Sigmoid colon (tissue), 7 donors: ENCODE measurements around the gene NID1. TPM values are rescaled to one million over a fixed set of nuclear protein-coding genes. Genes with fewer than 3 reads are reported as not detected.

ENCODE experiments used
- DNase-seq: peaks from one replicate; pipeline ENCODE4 v3.0.0-alpha.2; 2019
- H3K27ac ChIP-seq, 4 donors: fragments of 200-600 bp; sonication (generic); one replicate each; pipeline ENCODE4 v1.5.1; 2016 to 2019; ENCODE audit warnings: mild to moderate bottlenecking in 1 of 4
- H3K27me3 ChIP-seq, 3 donors: fragments of 200-600 bp; sonication (generic); one replicate each; pipeline ENCODE4 v1.5.1; 2019; ENCODE audit warnings: mild to moderate bottlenecking in 1 of 3
- H3K36me3 ChIP-seq, 4 donors: fragments of 200-600 bp; sonication (generic); one replicate each; pipeline ENCODE4 v1.5.1; 2016 to 2019
- H3K4me1 ChIP-seq, 4 donors: fragments of 200-600 bp; sonication (generic); one replicate each; pipeline ENCODE4 v1.5.1; 2017 to 2019
- H3K4me3 ChIP-seq, 4 donors: fragments of 200-600 bp; sonication (generic); one replicate each; pipeline ENCODE4 v1.5.1; 2017 to 2019; ENCODE audit warnings: mild to moderate bottlenecking in 2 of 4, moderate library complexity in 1 of 4
- H3K9me3 ChIP-seq, 4 donors: fragments of 200-600 bp in 3 of 4; sonication (generic) in 3 of 4; one replicate each; pipeline versions ENCODE4 v1.5.1 to v1.6.1; 2013 to 2019
- EP300 ChIP-seq, 4 donors: sonication (generic); formaldehyde crosslinking; IDR thresholded peaks; one replicate each; pipeline ENCODE4 v1.6.1; 2017; ENCODE audit warnings: antibody characterized with exemption in 4 of 4
- POLR2A ChIP-seq, 2 donors: fragments of 450-650 bp; IDR thresholded peaks; one replicate each; pipeline ENCODE4 v1.6.1; 2016; ENCODE audit warnings: antibody characterized with exemption in 2 of 2, mild to moderate bottlenecking in 2 of 2, moderate library complexity in 2 of 2
- POLR2AphosphoS5 ChIP-seq, 4 donors: sonication (generic); formaldehyde crosslinking; IDR thresholded peaks; one replicate each; pipeline ENCODE4 v1.6.1; 2017; ENCODE audit warnings: antibody characterized with exemption in 4 of 4
- WGBS, 2 donors: extraction: QIAGEN DNeasy Blood & Tissue Kit; methylation state at CpG; one replicate each; pipeline ENCODE4 v1.1.7; 2013; 5-methylcytosine and 5-hydroxymethylcytosine counted together
- intact Hi-C: fragments of 100-400 bp; cut with DNase I; formaldehyde crosslinking; loops from one replicate; pipeline ENCODE4 v1.15.1; 2023
- polyA plus RNA-seq, 3 donors: library from polyadenylated mRNA; stranded (reverse); fragments of 200-250 nt; gene quantifications; one replicate each; pipeline ENCODE4 v1.2.3, GENCODE V29; 2013
- total RNA-seq, 4 donors: library from RNA; depleted of rRNA; stranded (reverse); fragments of >200 nt; gene quantifications; one replicate each; pipeline ENCODE4 v1.1.0, GENCODE V29; 2016
- TF ChIP-seq, protein P1 (sequence below), 4 experiments: fragments of 450-650 bp in 3 of 4; fragments of 200-600 bp in 1 of 4; IDR thresholded peaks; one replicate each; pipeline ENCODE4 v1.5.1; 2016 to 2019; ENCODE audit warnings: antibody characterized with exemption in 4 of 4, mild to moderate bottlenecking in 3 of 4, moderate library complexity in 2 of 4
- donor health status: healthy with polysubstance abuse.
- donor health status: Bipolar disorder and iron deficiency.
- donor health status: healthy.

NID1 gene
- total and polyA plus RNA-seq, 7 donors: 3.9 to 242 (median 136) TPM

DNA sequence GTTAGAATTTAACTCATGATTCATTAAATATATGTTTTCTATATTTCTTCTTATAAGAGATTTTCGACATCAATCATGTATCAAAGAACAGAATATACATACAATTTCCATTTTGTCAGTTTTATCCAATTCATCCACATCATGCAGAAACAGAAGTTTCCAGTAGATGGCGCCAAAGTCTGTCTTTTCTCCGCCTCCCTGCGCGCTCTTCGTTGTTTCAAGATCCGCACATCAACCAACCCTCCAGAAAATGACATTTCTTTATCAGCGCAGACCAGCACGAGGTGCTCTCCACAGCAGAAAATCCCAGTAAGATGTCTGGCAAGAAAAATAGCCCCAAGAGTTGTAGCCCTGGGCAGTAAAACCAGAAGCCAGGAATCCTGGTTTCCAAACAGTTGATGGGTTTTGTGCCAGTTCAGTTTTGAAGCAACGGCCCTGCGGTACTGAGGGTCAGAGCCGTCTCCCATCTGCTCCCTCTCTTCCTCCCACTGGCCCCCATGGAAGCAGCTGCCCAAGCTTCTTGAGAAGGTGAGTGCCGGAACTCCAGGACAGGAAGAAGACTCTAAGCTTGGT lies 38.8 kb upstream of the NID1 start:
- Histone ChIP-seq H3K4me1 (peaks cover 0 to 3% (median 0%) of the 10 kb centered on the region in 4 donors), H3K27ac (no peak overlapping the region), H3K36me3 (no peaks in the 10 kb centered on the region), H3K4me3 (no peak overlapping the region), H3K27me3 (no peaks in the 10 kb centered on the region), H3K9me3 (no peaks in the 10 kb centered on the region)
- WGBS, 2 donors: 23 to 30% methylated on average over 13 of the region's 13 CpGs
- TF ChIP-seq, protein P1, sequence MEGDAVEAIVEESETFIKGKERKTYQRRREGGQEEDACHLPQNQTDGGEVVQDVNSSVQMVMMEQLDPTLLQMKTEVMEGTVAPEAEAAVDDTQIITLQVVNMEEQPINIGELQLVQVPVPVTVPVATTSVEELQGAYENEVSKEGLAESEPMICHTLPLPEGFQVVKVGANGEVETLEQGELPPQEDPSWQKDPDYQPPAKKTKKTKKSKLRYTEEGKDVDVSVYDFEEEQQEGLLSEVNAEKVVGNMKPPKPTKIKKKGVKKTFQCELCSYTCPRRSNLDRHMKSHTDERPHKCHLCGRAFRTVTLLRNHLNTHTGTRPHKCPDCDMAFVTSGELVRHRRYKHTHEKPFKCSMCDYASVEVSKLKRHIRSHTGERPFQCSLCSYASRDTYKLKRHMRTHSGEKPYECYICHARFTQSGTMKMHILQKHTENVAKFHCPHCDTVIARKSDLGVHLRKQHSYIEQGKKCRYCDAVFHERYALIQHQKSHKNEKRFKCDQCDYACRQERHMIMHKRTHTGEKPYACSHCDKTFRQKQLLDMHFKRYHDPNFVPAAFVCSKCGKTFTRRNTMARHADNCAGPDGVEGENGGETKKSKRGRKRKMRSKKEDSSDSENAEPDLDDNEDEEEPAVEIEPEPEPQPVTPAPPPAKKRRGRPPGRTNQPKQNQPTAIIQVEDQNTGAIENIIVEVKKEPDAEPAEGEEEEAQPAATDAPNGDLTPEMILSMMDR (IDR thresholded peaks at IDR 0.05): peak; percentile 58 to 90 (median 67)
- TF ChIP-seq POLR2A (IDR thresholded peaks at IDR 0.05): no peak
- intact Hi-C loops: loop anchor here (1.0 to 10.0 kb wide), 4 partner anchors 387 to 1461 kb away; partner anchors contain the start of genes HEATR1 and LGALS8
- no peak for DNase-seq

DNA sequence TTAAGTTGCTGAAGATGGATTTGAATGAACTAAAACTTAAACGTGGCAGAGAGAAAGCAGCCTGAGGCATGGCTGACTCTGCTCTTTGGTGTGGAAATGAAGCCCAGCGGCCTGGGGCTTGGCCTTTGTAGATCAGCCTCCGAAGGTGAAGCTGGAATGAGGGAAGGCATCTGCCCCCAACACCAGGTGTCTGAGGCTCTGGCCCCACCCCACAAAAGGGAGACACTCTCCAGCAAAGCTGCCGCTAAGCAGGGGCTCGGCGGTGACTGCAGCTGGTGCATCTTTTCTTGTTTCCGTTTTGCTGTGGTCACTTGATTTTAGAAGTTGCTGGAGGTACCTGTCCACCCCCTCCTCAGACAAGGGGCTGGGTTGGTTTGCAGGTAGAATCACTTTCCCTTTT lies 38.2 kb upstream of the NID1 start:
- Histone ChIP-seq H3K27me3 (no peaks in the 10 kb centered on the region), H3K4me3 (no peak overlapping the region), H3K36me3 (no peaks in the 10 kb centered on the region), H3K27ac (no peak overlapping the region), H3K4me1 (peaks cover 0 to 3% (median 0%) of the 10 kb centered on the region in 4 donors), H3K9me3 (no peaks in the 10 kb centered on the region)
- no peak for DNase-seq
- intact Hi-C loops: loop anchor here (1.0 to 10.0 kb wide), 4 partner anchors 387 to 1462 kb away; partner anchors contain the start of genes HEATR1 and LGALS8
- 26 to 45% methylated on average over 7 of the region's 7 CpGs for WGBS, 2 donors
- TF ChIP-seq, protein P1 (IDR thresholded peaks at IDR 0.05): no peak

DNA sequence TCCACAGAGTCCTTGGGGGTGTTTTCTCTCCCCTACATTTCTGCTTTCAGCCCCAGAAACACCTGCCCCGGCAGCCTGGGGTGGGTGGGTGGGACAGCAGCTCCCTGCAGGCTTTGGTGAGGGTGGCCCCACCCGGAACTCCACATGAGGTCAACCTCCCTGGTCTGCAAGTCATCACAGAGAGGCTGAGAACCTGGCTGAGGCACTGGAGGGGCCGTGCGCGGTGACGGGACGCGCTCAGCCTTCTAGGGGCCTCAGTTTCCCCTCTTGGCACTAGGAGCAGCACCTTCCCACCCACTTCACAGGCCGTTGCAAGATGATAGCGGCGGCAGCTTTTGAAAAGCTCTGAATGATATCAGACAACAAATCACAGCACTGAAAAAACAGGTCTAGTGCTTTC lies 37.7 kb upstream of the NID1 start:
- no peaks in the 10 kb centered on the region for H3K9me3 ChIP-seq
- no peak overlapping the region for H3K4me3 ChIP-seq
- H3K36me3 ChIP-seq: no peaks in the 10 kb centered on the region
- peaks cover 0 to 3% (median 0%) of the 10 kb centered on the region in 4 donors for H3K4me1 ChIP-seq
- intact Hi-C loops: loop anchor here (1.0 to 10.0 kb wide), 4 partner anchors 388 to 1462 kb away; partner anchors contain the start of genes HEATR1 and LGALS8
- TF ChIP-seq POLR2A (IDR thresholded peaks at IDR 0.05): no peak
- no peak for TF ChIP-seq EP300 (IDR thresholded peaks at IDR 0.05)
- TF ChIP-seq, protein P1 (IDR thresholded peaks at IDR 0.05): no peak
- no peak for TF ChIP-seq POLR2AphosphoS5 (IDR thresholded peaks at IDR 0.05)
- WGBS, 2 donors: 85 to 89% methylated on average over 11 of the region's 11 CpGs
- no peak for DNase-seq
- H3K27ac ChIP-seq: no peak overlapping the region
- no peaks in the 10 kb centered on the region for H3K27me3 ChIP-seq

DNA sequence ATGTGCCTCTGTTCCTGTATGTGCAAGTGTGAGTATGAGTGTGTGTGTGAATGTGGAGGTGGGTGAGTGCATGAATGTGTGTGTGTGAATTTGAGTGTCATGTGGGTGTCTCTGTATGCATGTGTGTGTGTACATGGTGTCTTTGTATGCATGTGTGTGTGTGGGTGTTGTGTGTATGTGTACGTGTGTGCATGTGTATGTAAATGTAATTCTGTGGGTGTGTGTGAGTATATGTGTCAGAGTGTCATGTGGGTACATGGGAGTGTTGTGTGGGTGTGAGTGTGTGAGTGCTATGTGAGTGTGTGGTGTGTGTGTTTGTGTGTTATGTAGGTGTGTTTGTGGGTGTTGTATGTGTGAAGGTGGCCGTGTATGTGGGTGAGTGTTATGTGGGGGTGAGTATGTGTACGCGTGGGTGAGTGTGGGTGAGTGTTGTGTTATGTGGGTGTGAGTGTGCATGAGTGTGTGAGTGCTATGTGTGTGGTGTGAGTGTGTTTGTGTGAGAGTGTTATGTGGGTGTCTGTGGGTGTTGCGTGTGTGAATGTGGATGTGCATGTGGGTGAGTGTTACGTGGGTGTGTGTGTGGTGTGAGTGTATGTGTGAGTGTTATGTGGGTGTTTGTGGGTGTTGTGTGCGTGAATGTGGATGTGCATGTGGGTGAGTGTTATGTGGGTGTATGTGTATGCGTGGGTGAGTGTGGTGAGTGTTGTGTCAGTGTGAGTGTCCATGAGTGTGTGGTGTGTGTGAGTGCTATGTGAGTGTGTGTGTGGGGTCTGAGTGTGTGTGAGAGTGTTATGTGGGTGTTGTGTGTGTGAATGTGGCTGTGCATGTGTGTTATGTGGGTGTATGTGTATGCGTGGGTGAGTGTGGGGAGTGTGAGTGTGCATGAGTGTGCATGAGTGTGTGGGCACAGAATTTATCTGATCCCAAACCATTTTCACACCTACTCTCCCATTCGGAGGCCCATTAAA lies 36.6 kb upstream of the NID1 start:
- H3K27ac ChIP-seq: no peak overlapping the region
- peaks cover 0 to 3% (median 0%) of the 10 kb centered on the region in 4 donors for H3K4me1 ChIP-seq
- no peak for DNase-seq
- intact Hi-C loops: loop anchor here (10.0 kb wide), 3 partner anchors 423 to 1463 kb away; partner anchors contain the start of genes HEATR1 and LGALS8
- no peak overlapping the region for H3K4me3 ChIP-seq
- 87% methylated on average over 10 of the region's 10 CpGs for WGBS, 2 donors
- H3K27me3 ChIP-seq: no peaks in the 10 kb centered on the region
- TF ChIP-seq POLR2AphosphoS5 (IDR thresholded peaks at IDR 0.05): no peak
- no peak for TF ChIP-seq EP300 (IDR thresholded peaks at IDR 0.05)
- TF ChIP-seq, protein P1 (IDR thresholded peaks at IDR 0.05): no peak
- no peak for TF ChIP-seq POLR2A (IDR thresholded peaks at IDR 0.05)
- no peaks in the 10 kb centered on the region for H3K36me3 ChIP-seq
- H3K9me3 ChIP-seq: peaks cover 0 to 2% (median 1%) of the 10 kb centered on the region in 4 donors
